Measurements from ENCODE around the gene ABHD17A. TPM values are rescaled to one million over a fixed set of nuclear protein-coding genes. Genes with fewer than 3 reads are reported as not detected.

ABHD17A gene
- total RNA-seq, 1 experiment from 2014 or later: 39.5 TPM

- H3K4me1 Mint-ChIP-seq (ENCODE audit: insufficient read depth, unreplicated experiment): peaks cover 6% of the 10 kb centered on the region
- no peaks in the 10 kb centered on the region for H3K27me3 Mint-ChIP-seq (ENCODE audit: insufficient read depth, unreplicated experiment)
- no peaks in the 10 kb centered on the region for H3K9me3 Mint-ChIP-seq (ENCODE audit: unreplicated experiment)
- H3K36me3 Mint-ChIP-seq (ENCODE audit: insufficient read depth, unreplicated experiment): no peaks in the 10 kb centered on the region
- ChIA-PET POLR2A (interaction anchor here (0.8 to 2.7 kb wide), 4 partner anchors 17 to 605 kb away, joined by 3 to 9 read pairs (median 4); no protein-coding TSS in a partner anchor), CTCF (interaction anchor here (0.7 to 1.5 kb wide), 3 partner anchors 8 to 21 kb away, joined by 3 to 4 read pairs (median 3); no protein-coding TSS in a partner anchor)
- intact Hi-C loops (cut with micrococcal nuclease): no loop called here
- TF ChIP-seq CTCF (IDR thresholded peaks at IDR 0.05; ENCODE audit: unreplicated experiment): no peak
- peak overlapping the region; percentile 57 for H3K27ac Mint-ChIP-seq (ENCODE audit: low read depth, unreplicated experiment)
- BruUV-seq (replicated peaks): no TSS peak
- no peak for DNase-seq (ENCODE audit: unreplicated experiment)
- H3K4me3 Mint-ChIP-seq (ENCODE audit: unreplicated experiment): peak overlapping the region; percentile 44
Measured at GRCh38 chr19:1858412-1859081, 26.7 kb downstream of the ABHD17A start.

DNA sequence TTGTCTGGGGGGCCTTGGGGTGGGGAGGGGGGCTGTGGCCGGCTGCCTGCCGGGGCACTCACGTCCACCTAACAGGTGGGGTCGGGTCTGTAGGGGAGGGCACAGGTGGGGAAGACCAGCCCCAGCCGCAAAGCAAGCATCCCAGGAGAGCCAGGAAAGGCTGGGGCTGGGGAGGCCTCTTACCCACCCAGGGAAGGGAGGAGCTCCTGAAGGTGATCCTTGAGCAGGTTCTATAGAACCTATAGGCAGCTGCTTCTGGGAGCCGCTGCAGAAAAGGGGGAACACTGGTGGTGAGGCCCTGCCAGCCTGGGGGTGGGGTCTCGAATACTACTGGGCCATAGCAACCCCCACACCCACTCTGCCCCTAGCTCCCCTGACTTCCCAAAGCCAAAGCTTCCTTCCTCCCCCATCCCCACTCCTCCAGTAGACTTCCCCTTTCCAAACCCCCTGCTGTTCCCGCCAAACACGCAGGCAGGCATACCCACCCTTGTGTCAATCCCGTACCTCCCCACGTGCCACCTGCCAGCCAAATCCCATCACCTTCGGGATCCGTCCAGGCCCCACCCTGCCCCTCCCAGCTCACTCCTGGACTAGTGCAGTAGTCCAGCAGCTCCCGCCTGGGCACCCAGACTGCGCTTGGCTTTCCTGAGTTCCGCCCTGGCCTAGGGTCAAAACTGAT is 27.5 kb downstream of the ABHD17A start:
- no peaks in the 10 kb centered on the region for H3K27me3 Mint-ChIP-seq (ENCODE audit: insufficient read depth, unreplicated experiment)
- CTCF ChIA-PET: interaction anchor here (0.7 to 1.5 kb wide), 5 partner anchors 9 to 1103 kb away, joined by 3 to 4 read pairs (median 3); no protein-coding TSS in a partner anchor
- no TSS peak for BruUV-seq (replicated peaks)
- no peaks in the 10 kb centered on the region for H3K9me3 Mint-ChIP-seq (ENCODE audit: unreplicated experiment)
- POLR2A ChIA-PET: interaction anchor here (0.6 to 2.7 kb wide), 7 partner anchors 16 to 605 kb away, joined by 3 to 11 read pairs (median 4); no protein-coding TSS in a partner anchor
- H3K4me3 Mint-ChIP-seq (ENCODE audit: unreplicated experiment): peak overlapping the region; percentile 44
- no peak for TF ChIP-seq CTCF (IDR thresholded peaks at IDR 0.05; ENCODE audit: unreplicated experiment)
- peaks cover 10% of the 10 kb centered on the region for H3K4me1 Mint-ChIP-seq (ENCODE audit: insufficient read depth, unreplicated experiment)
- H3K36me3 Mint-ChIP-seq (ENCODE audit: insufficient read depth, unreplicated experiment): no peaks in the 10 kb centered on the region
- DNase-seq (ENCODE audit: unreplicated experiment): no peak
- H3K27ac Mint-ChIP-seq (ENCODE audit: low read depth, unreplicated experiment): no peak overlapping the region
- intact Hi-C loops (cut with micrococcal nuclease): no loop called here

DNA sequence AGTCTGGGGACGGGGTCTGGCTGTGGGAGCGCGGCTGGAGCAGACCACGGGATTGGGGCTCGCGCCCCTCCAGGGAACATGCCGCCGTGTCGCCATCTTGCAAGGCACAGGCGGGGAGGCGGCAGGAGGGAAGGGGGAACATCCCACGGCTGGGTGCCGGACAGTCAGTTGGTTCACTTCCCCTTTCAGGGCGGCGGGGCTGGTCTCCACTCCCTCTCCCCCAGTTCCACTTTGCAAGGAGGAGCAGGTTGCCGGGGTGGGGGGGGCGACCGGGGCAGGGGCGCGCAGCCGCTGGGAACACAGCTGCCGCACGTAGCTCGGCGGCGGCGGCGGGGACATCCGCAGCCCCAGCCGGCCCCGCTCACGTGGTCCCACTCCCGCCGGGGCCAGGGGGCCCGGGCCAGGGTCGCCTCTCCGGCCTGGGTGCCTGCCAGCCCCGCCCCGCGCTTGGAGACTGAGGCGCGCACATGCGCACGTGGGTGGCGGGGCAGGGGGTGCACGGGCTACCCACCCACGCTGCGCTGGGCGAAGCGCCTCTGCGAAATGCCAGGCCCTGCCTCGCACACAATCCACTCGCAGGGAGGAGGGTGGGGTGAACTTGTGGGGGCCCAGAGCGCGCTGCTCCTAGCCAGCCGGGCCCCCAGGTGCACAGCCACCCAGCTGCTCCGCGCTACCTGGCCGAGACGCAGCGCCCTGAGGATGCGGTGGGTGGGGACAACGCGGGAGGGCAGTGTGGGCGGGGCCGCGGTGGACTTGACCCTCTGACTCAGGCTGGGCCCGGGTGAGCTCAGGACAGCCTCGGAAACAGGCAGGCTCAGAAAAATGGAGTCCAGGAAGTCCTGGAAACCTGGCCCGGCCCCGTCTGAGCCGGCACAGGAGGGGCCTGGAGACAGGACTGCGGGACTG is 28.3 kb downstream of the ABHD17A start:
- no peaks in the 10 kb centered on the region for H3K9me3 Mint-ChIP-seq (ENCODE audit: unreplicated experiment)

More for the DNA sequence above, 28.3 kb downstream of the ABHD17A start:
- CTCF ChIA-PET: interaction anchor here (1.0 to 1.5 kb wide), 3 partner anchors 10 to 608 kb away, joined by 3 to 4 read pairs (median 3); no protein-coding TSS in a partner anchor
- BruUV-seq (replicated peaks): no TSS peak
- POLR2A ChIA-PET: interaction anchor here (0.6 to 2.7 kb wide), 7 partner anchors 8 to 234 kb away, joined by 3 to 11 read pairs (median 4); no protein-coding TSS in a partner anchor
- no peaks in the 10 kb centered on the region for H3K27me3 Mint-ChIP-seq (ENCODE audit: insufficient read depth, unreplicated experiment)
- peak overlapping the region; percentile 44 for H3K4me3 Mint-ChIP-seq (ENCODE audit: unreplicated experiment)
- H3K27ac Mint-ChIP-seq (ENCODE audit: low read depth, unreplicated experiment): no peak overlapping the region
- H3K4me1 Mint-ChIP-seq (ENCODE audit: insufficient read depth, unreplicated experiment): peaks cover 10% of the 10 kb centered on the region
- intact Hi-C loops (cut with micrococcal nuclease): no loop called here
- no peak for TF ChIP-seq CTCF (IDR thresholded peaks at IDR 0.05; ENCODE audit: unreplicated experiment)
- no peaks in the 10 kb centered on the region for H3K36me3 Mint-ChIP-seq (ENCODE audit: insufficient read depth, unreplicated experiment)
- peak; percentile 85 for DNase-seq (ENCODE audit: unreplicated experiment)
